HG03045 (cell line): ENCODE data around the gene LRRTM4.

ENCODE experiments used
- ATAC-seq: cut with Tn5 transposase; IDR thresholded peaks from one replicate; pipeline ENCODE4 v1.9.1; 2021; ENCODE audit warnings: mild to moderate bottlenecking, moderate library complexity; ENCODE audit not compliant: unreplicated experiment

Gene LRRTM4

GRCh38 chr2:77521931-77522470 lies at the start of gene LRRTM4:
Gene LRRTM4, minus strand, starts transcription at chr2:77522376.
- no peak for ATAC-seq

- no peak for ATAC-seq
Measured at GRCh38 chr2:77571545-77571944, 49.4 kb upstream of the LRRTM4 start.

- no peak for ATAC-seq
Measured at GRCh38 chr2:77567723-77568122, 45.5 kb upstream of the LRRTM4 start.

- ATAC-seq, result no peak
Measured at GRCh38 chr2:77566582-77566981, 44.4 kb upstream of the LRRTM4 start.

- no peak for ATAC-seq
Measured at GRCh38 chr2:77566131-77566530, 44.0 kb upstream of the LRRTM4 start.

GRCh38 chr2:77552956-77553355 lies 30.8 kb upstream of the LRRTM4 start:
- no peak for ATAC-seq

GRCh38 chr2:77538031-77538430 lies 15.9 kb upstream of the LRRTM4 start:
- no peak for ATAC-seq

- no peak for ATAC-seq
Measured at GRCh38 chr2:77522888-77523287, 712 bp upstream of the LRRTM4 start.

GRCh38 chr2:77521548-77521891 lies 656 bp downstream of the LRRTM4 start:
- no peak for ATAC-seq

- no peak for ATAC-seq
Measured at GRCh38 chr2:77520641-77521547, 1.3 kb downstream of the LRRTM4 start.

- no peak for ATAC-seq
Measured at GRCh38 chr2:77519888-77520506, 2.2 kb downstream of the LRRTM4 start.

GRCh38 chr2:77519164-77519887 lies 2.9 kb downstream of the LRRTM4 start:
- ATAC-seq, result no peak

GRCh38 chr2:77518311-77518710 lies 3.9 kb downstream of the LRRTM4 start:
- ATAC-seq, result no peak

GRCh38 chr2:77513191-77513590 lies 9.0 kb downstream of the LRRTM4 start:
- no peak for ATAC-seq

GRCh38 chr2:77512507-77512906 lies 9.7 kb downstream of the LRRTM4 start:
- no peak for ATAC-seq

GRCh38 chr2:77508511-77508910 lies 13.7 kb downstream of the LRRTM4 start:
- no peak for ATAC-seq

GRCh38 chr2:77507657-77508056 lies 14.5 kb downstream of the LRRTM4 start:
- no peak for ATAC-seq

GRCh38 chr2:77488141-77488540 lies 34.0 kb downstream of the LRRTM4 start:
- no peak for ATAC-seq

- ATAC-seq, result no peak
Measured at GRCh38 chr2:77487074-77487803, 34.9 kb downstream of the LRRTM4 start.

- ATAC-seq, result no peak
Measured at GRCh38 chr2:77484026-77484425, 38.1 kb downstream of the LRRTM4 start.

GRCh38 chr2:77479895-77480294 lies 42.3 kb downstream of the LRRTM4 start:
- no peak for ATAC-seq
